HCT116 (cell line): Measurements from ENCODE around the gene ASIC3. TPM values are rescaled to one million over a fixed set of nuclear protein-coding genes. Genes with fewer than 3 reads are reported as not detected.

Experiments
- ATAC-seq: fragments of 200-7000 bp; cut with Tn5 transposase; 2 replicates; pipeline ENCODE4 v1.9.1; 2020; ENCODE audit warnings: mild to moderate bottlenecking, moderate library complexity
- BruUV-seq: library from RNA; stranded (reverse); fragments of 400-500 nt; replicated peaks from 2 replicates; lab custom pipeline; 2021; lab: Mats Ljungman, UMichigan
- CTCF ChIA-PET: fragments of 300-600 bp; sonication (Branson Sonifier 250); formaldehyde crosslinking; loops from one replicate; lab custom pipeline; 2021; ENCODE audit warnings: antibody characterized with exemption; lab: Charles Lee
- POLR2A ChIA-PET: fragments of 300-600, 350-600 bp; sonication (Branson Sonifier 250); formaldehyde crosslinking; loops from one replicate; lab custom pipeline; 2021; ENCODE audit warnings: antibody characterized with exemption; lab: Charles Lee
- RAD21 ChIA-PET, 2 experiments: fragments of 300-600 bp; sonication (Branson Sonifier 250); formaldehyde crosslinking; loops; one replicate each; lab custom pipeline; 2023; ENCODE audit warnings: low total read pairs in 2 of 2; ENCODE audit not compliant: uncharacterized antibody in 2 of 2, unreplicated experiment in 2 of 2, low non-redundant PET in 1 of 2; lab: Charles Lee
- DNase-seq: peaks from one replicate; pipeline ENCODE4 v3.0.0-alpha.2; 2010; ENCODE audit warnings: low read depth, low spot score
- H2AFZ ChIP-seq: fragments of 200-600 bp; shearing (Covaris generic), sonication (generic); 2 replicates; pipeline ENCODE4 v1.6.1; 2017; ENCODE audit warnings: low read depth, mixed run types, mixed read lengths, antibody characterized with exemption, low read length; ENCODE audit not compliant: poor library complexity, severe bottlenecking
- H3K27ac ChIP-seq: 2 replicates; pipeline ENCODE4 v1.5.1; 2012; ENCODE audit warnings: low read depth, low read length
- H3K27me3 ChIP-seq: fragments of 200-600 bp; sonication (generic); 2 replicates; pipeline ENCODE4 v1.6.1; 2016; ENCODE audit warnings: mixed run types, low read length, mixed read lengths; ENCODE audit not compliant: insufficient read depth
- H3K36me3 ChIP-seq, 2 experiments: fragments of 200-500 bp in 1 of 2; fragments of 200-600 bp in 1 of 2; sonication (Bioruptor generic) in 1 of 2; sonication (generic) in 1 of 2; 2 replicates each; pipeline versions ENCODE4 v1.5.1 to v1.6.1; 2014 to 2016; ENCODE audit warnings: low read length in 2 of 2, inconsistent platforms in 1 of 2, mixed read lengths in 1 of 2, mixed run types in 1 of 2; ENCODE audit not compliant: insufficient read depth in 2 of 2, control insufficient read depth in 1 of 2
- H3K4me1 ChIP-seq, 2 experiments: fragments of 200-600 bp in 1 of 2; sonication (generic) in 1 of 2; 2 replicates each; pipeline versions ENCODE4 v1.5.1 to v1.6.1; 2012 to 2017; ENCODE audit warnings: low read length in 2 of 2, inconsistent platforms in 1 of 2, mild to moderate bottlenecking in 1 of 2, mixed read lengths in 1 of 2, mixed run types in 1 of 2, moderate library complexity in 1 of 2; ENCODE audit not compliant: insufficient read depth in 2 of 2, control insufficient read depth in 1 of 2
- H3K4me2 ChIP-seq: fragments of 200-600 bp; sonication (generic); 2 replicates; pipeline ENCODE4 v1.6.1; 2017; ENCODE audit warnings: mixed run types, low read length, mixed read lengths
- H3K4me3 ChIP-seq, 2 experiments: fragments of 200-600 bp in 1 of 2; sonication (generic) in 1 of 2; replicated peaks in 1 of 2; 2 replicates each; pipeline ENCODE4 v1.5.1; 2011 to 2016; ENCODE audit warnings: low read length in 2 of 2, control low read depth in 1 of 2, low read depth in 1 of 2, mild to moderate bottlenecking in 1 of 2, mixed read lengths in 1 of 2, mixed run types in 1 of 2
- H3K79me2 ChIP-seq: fragments of 200-600 bp; sonication (generic); 2 replicates; pipeline ENCODE4 v1.6.1; 2017; ENCODE audit warnings: mild to moderate bottlenecking, mixed run types, low read length, moderate library complexity, mixed read lengths; ENCODE audit not compliant: insufficient read depth
- H3K9ac ChIP-seq: fragments of 200-600 bp; sonication (generic); 2 replicates; pipeline ENCODE4 v1.6.1; 2016; ENCODE audit warnings: low read length, mixed read lengths
- H3K9me2 ChIP-seq: fragments of 200-600 bp; sonication (generic), shearing (Covaris generic); 2 replicates; pipeline ENCODE4 v1.6.1; 2017; ENCODE audit warnings: mixed run types, mild to moderate bottlenecking, moderate library complexity; ENCODE audit not compliant: insufficient read depth
- H3K9me3 ChIP-seq, 2 experiments: fragments of 200-500 bp in 1 of 2; fragments of 200-600 bp in 1 of 2; sonication (Bioruptor generic) in 1 of 2; sonication (generic) in 1 of 2; 2 replicates each; pipeline ENCODE4 v1.6.1; 2014 to 2017; ENCODE audit warnings: low read length in 2 of 2, mixed read lengths in 2 of 2, inconsistent platforms in 1 of 2, low read depth in 1 of 2, mild to moderate bottlenecking in 1 of 2, mixed run types in 1 of 2, moderate library complexity in 1 of 2; ENCODE audit not compliant: control insufficient read depth in 1 of 2, insufficient read depth in 1 of 2
- H4K20me1 ChIP-seq: fragments of 200-600 bp; sonication (generic), shearing (Covaris generic); 2 replicates; pipeline ENCODE4 v1.6.1; 2017; ENCODE audit warnings: mixed run types, mild to moderate bottlenecking, moderate library complexity; ENCODE audit not compliant: insufficient read depth
- CBX3 ChIP-seq: IDR thresholded peaks from 2 replicates; pipeline ENCODE4 v1.6.1; 2012; ENCODE audit warnings: low read depth
- CEBPB ChIP-seq: IDR thresholded peaks from 2 replicates; pipeline ENCODE4 v1.6.1; 2012; ENCODE audit warnings: low read depth
- EZH2 ChIP-seq: fragments of 200-600 bp; sonication (generic); IDR thresholded peaks from 2 replicates; pipeline ENCODE4 v1.6.1; 2017; ENCODE audit warnings: antibody characterized with exemption, mixed run types
- JUND ChIP-seq: IDR thresholded peaks from 2 replicates; pipeline ENCODE4 v1.6.1; 2012
- POLR2AphosphoS5 ChIP-seq: IDR thresholded peaks from 2 replicates; pipeline ENCODE4 v1.6.1; 2011; ENCODE audit warnings: mild to moderate bottlenecking, low read depth, low read length, moderate library complexity
- SIN3A ChIP-seq: IDR thresholded peaks from 2 replicates; pipeline ENCODE4 v1.6.1; 2012; ENCODE audit warnings: low read depth
- SRF ChIP-seq: IDR thresholded peaks from 2 replicates; pipeline ENCODE4 v1.6.1; 2012; ENCODE audit warnings: low read depth
- TCF7L2 ChIP-seq: IDR thresholded peaks from 2 replicates; pipeline ENCODE4 v1.7.0; 2011; ENCODE audit warnings: borderline replicate concordance, inconsistent platforms; ENCODE audit not compliant: insufficient read depth, insufficient read length; ENCODE audit errors: extremely low read depth
- ZFX ChIP-seq: fragments of 450-650 bp; IDR thresholded peaks from 2 replicates; pipeline ENCODE4 v1.6.1; 2017
- ZNF274 ChIP-seq: fragments of 200-500 bp; sonication (Bioruptor generic); IDR thresholded peaks from 2 replicates; pipeline ENCODE4 v1.6.1; 2014; ENCODE audit warnings: mild to moderate bottlenecking, low read depth, low read length, inconsistent platforms
- intact Hi-C: fragments of 100-400 bp; cut with micrococcal nuclease; formaldehyde crosslinking; loops from 2 replicates; pipeline ENCODE4 v1.10.0; 2022
- total RNA-seq: library from RNA; stranded (reverse); gene quantifications from one replicate; pipeline ENCODE4 v1.2.1, GENCODE V29; 2021; ENCODE audit not compliant: unreplicated experiment
- TF ChIP-seq, protein P1 (sequence below): IDR thresholded peaks from 2 replicates; pipeline ENCODE4 v1.6.1; 2011; ENCODE audit warnings: mild to moderate bottlenecking, low read length, moderate library complexity; ENCODE audit not compliant: insufficient replicate concordance; ENCODE audit errors: extremely low read depth
- TF ChIP-seq, protein P2 (sequence below): IDR thresholded peaks from 2 replicates; pipeline ENCODE4 v1.6.1; 2012
- TF ChIP-seq, protein P3 (sequence below), 3 experiments: fragments of 200-600 bp in 1 of 3; sonication (generic) in 1 of 3; IDR thresholded peaks in 2 of 3; conservative IDR thresholded peaks in 1 of 3; 2 replicates each; pipeline ENCODE4 v1.5.1; 2012 to 2017; ENCODE audit warnings: low read depth in 2 of 3, low read length in 2 of 3, antibody characterized with exemption in 1 of 3, borderline replicate concordance in 1 of 3, control low read depth in 1 of 3, mild to moderate bottlenecking in 1 of 3, mixed read lengths in 1 of 3, mixed run types in 1 of 3, moderate library complexity in 1 of 3; ENCODE audit not compliant: insufficient read depth in 1 of 3

ASIC3 gene
- total RNA-seq, 1 experiment from 2014 or later: 4.4 TPM

DNA sequence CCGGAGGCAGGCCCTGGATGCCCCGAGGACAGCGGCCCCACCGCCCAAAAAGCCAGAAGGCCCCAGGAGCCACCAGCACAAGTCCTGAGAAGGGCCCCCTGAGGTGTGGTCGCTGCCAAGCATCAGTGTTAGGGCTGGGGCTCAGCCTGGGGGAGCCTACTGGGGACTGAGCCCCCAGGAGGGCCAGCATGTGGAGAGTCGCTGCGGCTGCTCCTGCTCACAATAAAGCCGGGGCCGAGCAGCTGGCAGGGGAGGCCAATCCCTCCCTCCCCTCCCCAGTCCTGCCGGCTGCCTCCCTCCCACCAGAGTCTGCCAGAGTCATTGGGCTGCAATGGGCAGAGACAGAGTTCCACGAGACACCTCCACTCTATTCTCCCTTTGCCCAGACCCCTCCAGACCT lies 3.1 kb upstream of the ASIC3 start:
- H3K79me2 ChIP-seq: no peaks in the 10 kb centered on the region
- no peaks in the 10 kb centered on the region for H3K27me3 ChIP-seq
- no peak overlapping the region for H3K27ac ChIP-seq
- ATAC-seq: no peak
- no peak for DNase-seq
- no peak overlapping the region for H3K4me2 ChIP-seq
- no peak for TF ChIP-seq SRF
- TF ChIP-seq, protein P1, sequence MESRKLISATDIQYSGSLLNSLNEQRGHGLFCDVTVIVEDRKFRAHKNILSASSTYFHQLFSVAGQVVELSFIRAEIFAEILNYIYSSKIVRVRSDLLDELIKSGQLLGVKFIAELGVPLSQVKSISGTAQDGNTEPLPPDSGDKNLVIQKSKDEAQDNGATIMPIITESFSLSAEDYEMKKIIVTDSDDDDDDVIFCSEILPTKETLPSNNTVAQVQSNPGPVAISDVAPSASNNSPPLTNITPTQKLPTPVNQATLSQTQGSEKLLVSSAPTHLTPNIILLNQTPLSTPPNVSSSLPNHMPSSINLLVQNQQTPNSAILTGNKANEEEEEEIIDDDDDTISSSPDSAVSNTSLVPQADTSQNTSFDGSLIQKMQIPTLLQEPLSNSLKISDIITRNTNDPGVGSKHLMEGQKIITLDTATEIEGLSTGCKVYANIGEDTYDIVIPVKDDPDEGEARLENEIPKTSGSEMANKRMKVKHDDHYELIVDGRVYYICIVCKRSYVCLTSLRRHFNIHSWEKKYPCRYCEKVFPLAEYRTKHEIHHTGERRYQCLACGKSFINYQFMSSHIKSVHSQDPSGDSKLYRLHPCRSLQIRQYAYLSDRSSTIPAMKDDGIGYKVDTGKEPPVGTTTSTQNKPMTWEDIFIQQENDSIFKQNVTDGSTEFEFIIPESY: no peak
- TF ChIP-seq EZH2: no peak
- TF ChIP-seq TCF7L2: no peak
- TF ChIP-seq, protein P2, sequence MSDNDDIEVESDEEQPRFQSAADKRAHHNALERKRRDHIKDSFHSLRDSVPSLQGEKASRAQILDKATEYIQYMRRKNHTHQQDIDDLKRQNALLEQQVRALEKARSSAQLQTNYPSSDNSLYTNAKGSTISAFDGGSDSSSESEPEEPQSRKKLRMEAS: no peak
- no peak for TF ChIP-seq CBX3
- TF ChIP-seq JUND: no peak
- TF ChIP-seq, protein P3, sequence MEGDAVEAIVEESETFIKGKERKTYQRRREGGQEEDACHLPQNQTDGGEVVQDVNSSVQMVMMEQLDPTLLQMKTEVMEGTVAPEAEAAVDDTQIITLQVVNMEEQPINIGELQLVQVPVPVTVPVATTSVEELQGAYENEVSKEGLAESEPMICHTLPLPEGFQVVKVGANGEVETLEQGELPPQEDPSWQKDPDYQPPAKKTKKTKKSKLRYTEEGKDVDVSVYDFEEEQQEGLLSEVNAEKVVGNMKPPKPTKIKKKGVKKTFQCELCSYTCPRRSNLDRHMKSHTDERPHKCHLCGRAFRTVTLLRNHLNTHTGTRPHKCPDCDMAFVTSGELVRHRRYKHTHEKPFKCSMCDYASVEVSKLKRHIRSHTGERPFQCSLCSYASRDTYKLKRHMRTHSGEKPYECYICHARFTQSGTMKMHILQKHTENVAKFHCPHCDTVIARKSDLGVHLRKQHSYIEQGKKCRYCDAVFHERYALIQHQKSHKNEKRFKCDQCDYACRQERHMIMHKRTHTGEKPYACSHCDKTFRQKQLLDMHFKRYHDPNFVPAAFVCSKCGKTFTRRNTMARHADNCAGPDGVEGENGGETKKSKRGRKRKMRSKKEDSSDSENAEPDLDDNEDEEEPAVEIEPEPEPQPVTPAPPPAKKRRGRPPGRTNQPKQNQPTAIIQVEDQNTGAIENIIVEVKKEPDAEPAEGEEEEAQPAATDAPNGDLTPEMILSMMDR (IDR thresholded peaks at IDR 0.05 in 2 of 3, conservative IDR thresholded peaks at IDR 0.05 in 1 of 3; ENCODE audit: borderline replicate concordance in 1 of 3, insufficient read depth in 1 of 3, low read depth in 2 of 3, low read length in 2 of 3): no peak
- TF ChIP-seq SIN3A: no peak
- no peak for TF ChIP-seq POLR2AphosphoS5
- TF ChIP-seq CEBPB: no peak
- TF ChIP-seq ZNF274: no peak
- TF ChIP-seq ZFX: no peak
- TF ChIP-seq, all 23 proteins: peak for 0
- no peaks in the 10 kb centered on the region for H3K36me3 ChIP-seq
- no peaks in the 10 kb centered on the region for H3K9me2 ChIP-seq
- H2AFZ ChIP-seq: no peak overlapping the region
- RAD21 ChIA-PET: no interaction called here
- POLR2A ChIA-PET: no interaction called here
- BruUV-seq: no TSS peak
- H4K20me1 ChIP-seq: no peaks in the 10 kb centered on the region
- no peak overlapping the region for H3K4me3 ChIP-seq
- H3K4me1 ChIP-seq: no peaks in the 10 kb centered on the region
- intact Hi-C loops: no loop called here
- no peaks in the 10 kb centered on the region for H3K9me3 ChIP-seq
- H3K9ac ChIP-seq: no peak overlapping the region
- CTCF ChIA-PET: no interaction called here
